ENCODE data around the gene RPN2. TPM values are rescaled to one million over a fixed set of nuclear protein-coding genes. Genes with fewer than 3 reads are reported as not detected.

RPN2 gene
- total and polyA plus RNA-seq, 2 of the 13 experiments (the other 11 are each of a cell fraction or from before 2014, with no cell fraction given): 587 to 1,818 TPM

- 42% methylated on average over 11 of the region's 11 CpGs for WGBS (ENCODE audit: low lambda C conversion rate)
- in situ Hi-C loops (cut with HindIII; ENCODE audit: extremely low pct_ligation_motif_present, low pct_unique_long_range_greater_than_20kb): no loop called here
- no peak overlapping the region for H3K27ac ChIP-seq (ENCODE audit: extremely low read length, insufficient read depth, low read length)
- CTCF ChIA-PET (ENCODE audit: low intra/inter-chr PET ratio, low total read pairs): no interaction called here
- intact Hi-C loops (cut with micrococcal nuclease; ENCODE audit: unreplicated experiment): no loop called here
- ATAC-seq (no peak; the same call in 2 of the 3 replicates), DNase-seq (ENCODE audit: low spot score) (no peak), FAIRE-seq (no peak)
- POLR2A ChIA-PET: interaction anchor here (1.4 kb wide), 1 partner anchor 24 kb away, joined by 3 read pairs; no protein-coding TSS in a partner anchor
- no TSS peak for BruUV-seq (replicated peaks)
- no peak overlapping the region for H2AFZ ChIP-seq (ENCODE audit: low read length)
- H3K4me2 ChIP-seq (ENCODE audit: low read depth, low read length): no peak overlapping the region
- H3K9ac ChIP-seq (ENCODE audit: insufficient read depth, low read depth, low read length): no peak overlapping the region
- H3K79me2 ChIP-seq (ENCODE audit: insufficient read depth, low read length): no peaks in the 10 kb centered on the region
- H4K20me1 ChIP-seq (ENCODE audit: insufficient read depth, low read length): no peaks in the 10 kb centered on the region
- peaks cover 14 to 47% of the 10 kb centered on the region in 2 experiments; a peak in 4 of 5 replicates for H3K27me3 ChIP-seq (ENCODE audit: control insufficient read depth in 1 of 2, insufficient read depth in 2 of 2, low read length in 2 of 2)
- no peaks in the 10 kb centered on the region for H3K9me3 ChIP-seq (ENCODE audit: low read length)
- TF ChIP-seq PRPF4 (IDR thresholded peaks at IDR 0.05; ENCODE audit: low read depth, low read length, poor library complexity, severe bottlenecking): no peak
- 0 out of 2 replicates have a peak, but pooled peaks have one; percentile 24 for TF ChIP-seq ZNF839 (CRISPR knock-in tag; IDR thresholded peaks at IDR 0.05; ENCODE audit: borderline replicate concordance)
- no peak for TF ChIP-seq ZNF432 (CRISPR knock-in tag; IDR thresholded peaks at IDR 0.05; ENCODE audit: borderline replicate concordance)
- TF ChIP-seq ZNF891 (CRISPR knock-in tag; IDR thresholded peaks at IDR 0.05): no peak
- no peak for TF ChIP-seq ZNF782 (CRISPR knock-in tag; IDR thresholded peaks at IDR 0.05; ENCODE audit: borderline replicate concordance)
- TF ChIP-seq RORA (CRISPR knock-in tag; IDR thresholded peaks at IDR 0.05): no peak
- TF ChIP-seq, protein P1, sequence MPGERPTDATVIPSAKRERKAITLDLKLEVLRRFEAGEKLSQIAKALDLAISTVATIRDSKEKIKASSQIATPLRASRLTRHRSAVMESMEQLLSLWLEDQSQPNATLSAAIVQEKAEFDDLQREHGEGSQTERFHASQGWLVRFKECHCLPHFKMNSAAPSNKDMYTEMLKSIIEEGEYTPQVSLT (CRISPR knock-in tag; IDR thresholded peaks at IDR 0.05; ENCODE audit: borderline replicate concordance, low read depth): no peak
- no peak for TF ChIP-seq HMGA1 (CRISPR knock-in tag; conservative IDR thresholded peaks at IDR 0.05)
- TF ChIP-seq ZNF335 (CRISPR knock-in tag; IDR thresholded peaks at IDR 0.05): no peak
- H3K36me3 ChIP-seq (replicated peaks in 1 of 2; ENCODE audit: control insufficient read depth in 1 of 2, insufficient read depth in 2 of 2, low read length in 2 of 2): no peaks in the 10 kb centered on the region
- no peaks in the 10 kb centered on the region for H3K4me1 ChIP-seq (ENCODE audit: insufficient read depth, low read length)
- H3K4me3 ChIP-seq (replicated peaks in 1 of 3; ENCODE audit: insufficient read depth in 1 of 3, low read depth in 2 of 3, low read length in 3 of 3): no peak overlapping the region
Measured at GRCh38 chr20:37256286-37256685, 77.2 kb downstream of the RPN2 start.

- 54% methylated on average over 2 of the region's 2 CpGs for WGBS (ENCODE audit: low lambda C conversion rate)
- Histone ChIP-seq H3K36me3 (replicated peaks in 1 of 2; ENCODE audit: control insufficient read depth in 1 of 2, insufficient read depth in 2 of 2, low read length in 2 of 2) (no peaks in the 10 kb centered on the region), H3K9ac (ENCODE audit: insufficient read depth, low read depth, low read length) (no peak overlapping the region), H3K27me3 (ENCODE audit: control insufficient read depth in 1 of 2, insufficient read depth in 2 of 2, low read length in 2 of 2) (peaks cover 14 to 58% of the 10 kb centered on the region in 2 experiments; a peak in 4 of 5 replicates), H3K4me1 (ENCODE audit: insufficient read depth, low read length) (no peaks in the 10 kb centered on the region), H3K9me3 (ENCODE audit: low read length) (no peaks in the 10 kb centered on the region), H2AFZ (ENCODE audit: low read length) (no peak overlapping the region), H3K79me2 (ENCODE audit: insufficient read depth, low read length) (no peaks in the 10 kb centered on the region), H3K4me2 (ENCODE audit: low read depth, low read length) (no peak overlapping the region), H3K4me3 (replicated peaks in 1 of 3; ENCODE audit: insufficient read depth in 1 of 3, low read depth in 2 of 3, low read length in 3 of 3) (no peak overlapping the region), H3K27ac (ENCODE audit: extremely low read length, insufficient read depth, low read length) (no peak overlapping the region), H4K20me1 (ENCODE audit: insufficient read depth, low read length) (no peaks in the 10 kb centered on the region)
- no peak for ATAC-seq
- BruUV-seq (replicated peaks): no TSS peak
- in situ Hi-C loops (cut with HindIII; ENCODE audit: extremely low pct_ligation_motif_present, low pct_unique_long_range_greater_than_20kb) (no loop called here), intact Hi-C loops (cut with micrococcal nuclease; ENCODE audit: unreplicated experiment) (no loop called here)
- TF ChIP-seq ZNF768 (CRISPR knock-in tag; IDR thresholded peaks at IDR 0.05): peak; percentile 70; the same call in 1 of the 2 replicates
- TF ChIP-seq IRX3 (CRISPR knock-in tag; IDR thresholded peaks at IDR 0.05; ENCODE audit: borderline replicate concordance, low read depth): no peak
- TF ChIP-seq ZMYM3 (CRISPR knock-in tag; IDR thresholded peaks at IDR 0.05): peak; percentile 35; the same call in 1 of the 2 replicates
- no peak for FAIRE-seq
- no peak for DNase-seq (ENCODE audit: low spot score)
- ChIA-PET CTCF (ENCODE audit: low intra/inter-chr PET ratio, low total read pairs) (no interaction called here), POLR2A (no interaction called here)
Measured at GRCh38 chr20:37257530-37257929, 78.4 kb downstream of the RPN2 start.

Data from HepG2 (cell line).